LNCAP (cell line): ENCODE data around the gene UBR3.

Experiments used
- TF ChIP-seq, protein P1 (sequence below): fragments of 450-650 bp; IDR thresholded peaks from 2 replicates; pipeline ENCODE4 v1.5.1; 2017; ENCODE audit warnings: mild to moderate bottlenecking

The UBR3 gene

GRCh38 chr2:169797601-169798000 is 29.7 kb upstream of the UBR3 start:
- TF ChIP-seq, protein P1, sequence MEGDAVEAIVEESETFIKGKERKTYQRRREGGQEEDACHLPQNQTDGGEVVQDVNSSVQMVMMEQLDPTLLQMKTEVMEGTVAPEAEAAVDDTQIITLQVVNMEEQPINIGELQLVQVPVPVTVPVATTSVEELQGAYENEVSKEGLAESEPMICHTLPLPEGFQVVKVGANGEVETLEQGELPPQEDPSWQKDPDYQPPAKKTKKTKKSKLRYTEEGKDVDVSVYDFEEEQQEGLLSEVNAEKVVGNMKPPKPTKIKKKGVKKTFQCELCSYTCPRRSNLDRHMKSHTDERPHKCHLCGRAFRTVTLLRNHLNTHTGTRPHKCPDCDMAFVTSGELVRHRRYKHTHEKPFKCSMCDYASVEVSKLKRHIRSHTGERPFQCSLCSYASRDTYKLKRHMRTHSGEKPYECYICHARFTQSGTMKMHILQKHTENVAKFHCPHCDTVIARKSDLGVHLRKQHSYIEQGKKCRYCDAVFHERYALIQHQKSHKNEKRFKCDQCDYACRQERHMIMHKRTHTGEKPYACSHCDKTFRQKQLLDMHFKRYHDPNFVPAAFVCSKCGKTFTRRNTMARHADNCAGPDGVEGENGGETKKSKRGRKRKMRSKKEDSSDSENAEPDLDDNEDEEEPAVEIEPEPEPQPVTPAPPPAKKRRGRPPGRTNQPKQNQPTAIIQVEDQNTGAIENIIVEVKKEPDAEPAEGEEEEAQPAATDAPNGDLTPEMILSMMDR: no peak

DNA sequence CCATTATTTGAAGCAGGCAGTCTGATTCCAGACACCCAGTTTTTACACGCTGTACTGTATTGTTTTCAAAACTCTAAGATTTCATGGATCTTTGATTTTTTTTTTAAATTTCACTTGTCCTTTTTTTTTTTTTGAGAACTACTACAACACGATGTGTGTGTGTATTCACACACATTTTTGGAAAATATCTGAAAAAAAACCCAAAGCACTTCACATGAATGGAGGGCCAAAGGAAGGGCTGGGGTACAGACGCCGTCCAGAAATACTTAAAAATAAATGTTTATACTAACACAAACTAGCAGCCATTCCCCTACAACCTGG is 28.9 kb upstream of the UBR3 start:
- TF ChIP-seq, protein P1: no peak

GRCh38 chr2:169798718-169799592 is 28.3 kb upstream of the UBR3 start, which contains the start of gene SSB:
SSB (plus strand) TSS chr2:169798871; CDS start chr2:169800961, 2,090 bp downstream.
- TF ChIP-seq, protein P1: no peak

GRCh38 chr2:169803480-169803879 is 23.8 kb upstream of the UBR3 start:
- TF ChIP-seq, protein P1: no peak

GRCh38 chr2:169806586-169806985 is 20.7 kb upstream of the UBR3 start:
- TF ChIP-seq, protein P1: no peak

DNA sequence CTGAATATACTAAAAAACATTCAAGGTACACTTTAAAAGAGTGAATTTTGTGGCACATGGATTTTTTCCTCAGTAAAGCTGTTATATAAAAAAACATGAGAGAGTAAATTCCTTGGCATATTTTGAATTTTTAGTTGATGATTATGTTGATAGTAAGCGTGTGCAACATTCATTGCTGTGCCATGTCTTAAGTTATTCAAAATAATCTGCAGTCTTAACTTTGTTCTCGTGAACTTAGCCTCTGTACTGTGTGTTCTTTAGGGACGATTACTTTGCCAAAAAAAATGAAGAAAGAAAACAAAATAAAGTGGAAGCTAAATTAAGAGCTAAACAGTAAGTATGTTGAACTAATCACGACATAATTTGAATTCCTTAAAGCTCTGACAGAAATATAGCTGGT is 19.0 kb upstream of the UBR3 start:
- TF ChIP-seq, protein P1: no peak

GRCh38 chr2:169815849-169816248 is 11.4 kb upstream of the UBR3 start:
- TF ChIP-seq, protein P1: no peak
